Choroid plexus epithelial cell (primary cell): ENCODE results near the gene CRP.
A peak's percentile ranks its signal among the peaks of the same experiment; 100 is the strongest.

ENCODE experiments used
- DNase-seq: peaks from one replicate; pipeline ENCODE4 v3.0.0-alpha.2; 2010; ENCODE audit warnings: low read depth
- H3K4me3 ChIP-seq: 2 replicates; pipeline ENCODE4 v1.5.1; 2011; ENCODE audit warnings: low read depth, mild to moderate bottlenecking, control low read depth, low read length, moderate library complexity
- TF ChIP-seq, protein P1 (sequence below): conservative IDR thresholded peaks from 2 replicates; pipeline ENCODE4 v1.5.1; 2011; ENCODE audit warnings: low read depth, mild to moderate bottlenecking, control low read depth, inconsistent platforms, low read length, moderate library complexity

Gene CRP, protein sequence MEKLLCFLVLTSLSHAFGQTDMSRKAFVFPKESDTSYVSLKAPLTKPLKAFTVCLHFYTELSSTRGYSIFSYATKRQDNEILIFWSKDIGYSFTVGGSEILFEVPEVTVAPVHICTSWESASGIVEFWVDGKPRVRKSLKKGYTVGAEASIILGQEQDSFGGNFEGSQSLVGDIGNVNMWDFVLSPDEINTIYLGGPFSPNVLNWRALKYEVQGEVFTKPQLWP

DNA sequence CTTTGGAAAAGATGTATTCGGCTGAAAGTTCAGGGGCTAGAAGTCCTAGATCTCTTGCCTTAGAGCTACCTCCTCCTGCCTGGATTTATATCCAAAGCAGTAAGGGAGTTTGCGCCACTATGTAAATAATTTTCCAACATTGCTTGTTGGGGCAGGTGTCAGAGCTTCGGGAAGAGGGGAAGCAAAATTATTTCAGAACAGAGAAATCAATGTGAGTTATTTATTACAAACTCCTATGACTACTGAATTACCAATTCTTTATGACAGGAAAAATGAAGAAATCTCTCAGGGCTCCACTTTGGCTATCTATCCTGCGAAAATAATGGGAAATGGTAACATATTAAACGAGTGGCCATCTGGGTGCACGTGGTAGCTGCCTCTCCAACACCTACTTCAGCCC lies at the start of gene CRP:
Gene CRP (minus strand): TSS at position 61 of the 400 bp plus-strand sequence. CDS start 104 bp downstream, outside the sequence.
- TF ChIP-seq, protein P1, sequence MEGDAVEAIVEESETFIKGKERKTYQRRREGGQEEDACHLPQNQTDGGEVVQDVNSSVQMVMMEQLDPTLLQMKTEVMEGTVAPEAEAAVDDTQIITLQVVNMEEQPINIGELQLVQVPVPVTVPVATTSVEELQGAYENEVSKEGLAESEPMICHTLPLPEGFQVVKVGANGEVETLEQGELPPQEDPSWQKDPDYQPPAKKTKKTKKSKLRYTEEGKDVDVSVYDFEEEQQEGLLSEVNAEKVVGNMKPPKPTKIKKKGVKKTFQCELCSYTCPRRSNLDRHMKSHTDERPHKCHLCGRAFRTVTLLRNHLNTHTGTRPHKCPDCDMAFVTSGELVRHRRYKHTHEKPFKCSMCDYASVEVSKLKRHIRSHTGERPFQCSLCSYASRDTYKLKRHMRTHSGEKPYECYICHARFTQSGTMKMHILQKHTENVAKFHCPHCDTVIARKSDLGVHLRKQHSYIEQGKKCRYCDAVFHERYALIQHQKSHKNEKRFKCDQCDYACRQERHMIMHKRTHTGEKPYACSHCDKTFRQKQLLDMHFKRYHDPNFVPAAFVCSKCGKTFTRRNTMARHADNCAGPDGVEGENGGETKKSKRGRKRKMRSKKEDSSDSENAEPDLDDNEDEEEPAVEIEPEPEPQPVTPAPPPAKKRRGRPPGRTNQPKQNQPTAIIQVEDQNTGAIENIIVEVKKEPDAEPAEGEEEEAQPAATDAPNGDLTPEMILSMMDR = no peak
- DNase-seq = no peak
- H3K4me3 ChIP-seq = no peak within 1 kb of the TSS

DNA sequence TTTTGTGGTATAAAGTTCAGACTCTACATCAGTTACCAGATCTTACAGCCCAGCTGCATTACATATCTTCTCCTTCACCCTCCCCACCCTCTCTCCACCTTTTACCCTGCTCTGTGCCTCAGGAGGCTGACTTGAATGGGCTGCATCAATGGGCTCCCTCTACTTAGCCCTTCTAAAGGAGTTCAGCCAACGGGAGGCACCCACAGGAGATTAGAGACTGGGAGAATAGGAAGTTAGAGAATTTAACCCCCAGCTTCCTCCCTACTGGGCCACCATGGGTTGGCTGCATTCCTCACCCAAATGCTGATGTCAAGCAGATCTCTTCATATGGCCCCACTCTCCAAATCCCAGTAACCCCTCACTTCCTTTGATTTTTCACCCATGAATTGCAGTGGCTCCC lies 49.3 kb upstream of the CRP start:
- TF ChIP-seq, protein P1 = no peak
- DNase-seq = no peak
- H3K4me3 ChIP-seq = no peak overlapping the region

DNA sequence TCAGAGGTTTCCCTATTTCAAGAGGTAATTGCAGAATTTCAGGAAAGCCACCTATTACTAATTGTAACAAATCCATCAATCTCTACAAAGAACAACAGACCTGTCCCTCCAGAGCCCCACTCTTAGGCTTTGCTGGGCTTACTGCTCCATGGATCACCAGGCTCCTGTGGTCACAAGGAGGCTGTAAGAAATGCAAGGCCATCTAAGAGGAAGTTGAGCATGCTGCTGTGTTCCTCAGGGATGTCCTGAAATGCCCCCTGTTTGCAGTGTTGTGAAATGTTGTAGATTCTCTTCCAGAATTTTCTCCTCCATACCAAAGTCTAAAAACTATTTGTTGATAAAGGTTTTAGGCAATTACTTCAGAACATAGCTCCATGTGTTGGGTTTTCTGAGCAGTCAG lies 42.0 kb upstream of the CRP start:
- H3K4me3 ChIP-seq = no peak overlapping the region
- TF ChIP-seq, protein P1 = no peak
- DNase-seq = peak; percentile 32

DNA sequence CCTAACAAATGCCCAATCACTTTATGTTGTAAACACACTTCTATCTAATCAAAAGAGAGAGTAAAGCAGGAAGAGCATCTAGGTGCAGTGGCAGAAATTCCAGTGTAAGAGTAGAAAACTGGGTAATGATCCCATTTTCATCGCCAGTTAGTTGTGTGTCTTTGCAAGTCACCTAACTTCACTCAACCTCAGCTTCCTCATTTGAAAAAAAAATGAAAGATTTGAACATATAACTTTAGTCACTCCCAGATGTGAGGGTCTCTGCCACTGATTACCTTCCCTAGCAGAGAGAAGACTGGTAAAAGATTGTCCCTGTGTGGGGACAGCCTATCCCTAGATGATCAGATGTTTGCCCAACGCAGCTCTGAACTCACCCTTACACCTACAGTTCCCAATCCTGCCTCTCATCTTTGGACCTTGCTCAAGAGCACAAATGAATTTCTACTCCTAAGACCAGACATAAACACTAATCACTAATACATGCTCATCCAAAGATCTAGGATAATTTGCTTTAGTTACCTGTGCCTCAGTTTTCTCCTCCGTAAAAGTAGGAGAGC lies 41.1 kb upstream of the CRP start:
- TF ChIP-seq, protein P1 = no peak
- DNase-seq = no peak
- H3K4me3 ChIP-seq = no peak overlapping the region

DNA sequence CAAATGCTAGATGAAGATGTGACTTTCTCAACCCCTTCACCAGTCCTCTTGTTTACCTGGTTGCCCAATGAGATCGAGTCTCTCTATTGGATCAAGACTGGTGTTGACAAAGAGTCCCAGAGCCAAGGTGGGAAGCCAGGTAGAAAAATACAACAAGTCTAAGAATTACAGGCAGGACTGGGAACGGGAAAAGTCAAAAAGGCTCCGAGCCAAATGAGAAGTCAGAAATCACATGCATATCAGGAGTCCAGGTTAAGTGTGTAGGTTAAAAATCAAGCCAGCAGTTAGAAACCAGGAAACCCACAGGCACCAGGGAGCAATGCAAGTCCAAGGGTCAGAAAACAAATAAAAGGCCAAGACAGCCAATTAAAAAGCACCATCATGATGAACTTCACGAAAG lies 39.0 kb upstream of the CRP start:
- TF ChIP-seq, protein P1 = no peak
- no peak for DNase-seq
- H3K4me3 ChIP-seq = no peak overlapping the region

DNA sequence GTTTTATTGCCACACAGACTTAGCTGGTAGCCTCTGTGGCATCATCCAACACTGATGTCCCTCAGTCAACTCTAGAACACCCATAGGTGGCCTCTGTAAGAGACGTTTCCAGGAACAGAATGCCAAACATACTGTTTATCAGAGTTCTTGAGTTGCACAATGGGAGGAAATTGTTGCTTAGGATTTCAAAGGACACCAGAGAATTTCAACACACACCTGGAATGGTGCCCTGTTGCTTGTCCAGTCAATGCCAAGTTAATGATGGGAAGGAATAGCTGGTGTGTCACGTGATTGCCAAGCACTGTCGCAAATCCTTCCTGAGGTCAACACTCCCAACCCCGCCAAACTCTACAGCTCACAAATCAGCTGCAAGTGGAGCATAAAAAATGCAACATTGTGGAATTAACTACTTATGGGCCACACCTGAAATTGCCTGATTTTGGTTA lies 37.8 kb upstream of the CRP start:
- TF ChIP-seq, protein P1 = no peak
- peak; percentile 58 for DNase-seq
- no peak overlapping the region for H3K4me3 ChIP-seq

DNA sequence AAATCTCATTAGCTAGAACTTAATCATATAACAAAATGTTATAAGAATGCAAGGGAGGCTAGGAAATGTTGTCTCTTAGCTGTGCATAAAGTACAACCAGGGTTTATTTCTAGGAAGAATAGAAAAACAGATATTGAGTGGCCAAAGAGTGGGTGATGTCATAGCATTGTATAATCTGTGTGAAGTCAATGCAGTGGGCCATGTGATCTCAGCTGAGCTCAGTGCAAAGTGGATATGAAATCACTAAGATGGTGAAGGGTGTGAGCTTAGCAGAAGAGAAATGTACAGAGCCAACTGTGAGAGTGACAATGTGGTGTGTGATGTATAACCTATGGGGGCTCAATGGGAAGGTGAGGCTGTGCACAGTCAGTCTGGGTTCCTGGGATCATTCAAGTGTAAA lies 36.6 kb upstream of the CRP start:
- no peak overlapping the region for H3K4me3 ChIP-seq
- no peak for DNase-seq
- TF ChIP-seq, protein P1 = no peak
